Measurements from ENCODE around the gene MYO19.
"Not testable (repeated sequence)": the region's sequence is repeated elsewhere in the genome, so short reads cannot be mapped to it uniquely, and the experiment has no call there.

Gene MYO19

DNA sequence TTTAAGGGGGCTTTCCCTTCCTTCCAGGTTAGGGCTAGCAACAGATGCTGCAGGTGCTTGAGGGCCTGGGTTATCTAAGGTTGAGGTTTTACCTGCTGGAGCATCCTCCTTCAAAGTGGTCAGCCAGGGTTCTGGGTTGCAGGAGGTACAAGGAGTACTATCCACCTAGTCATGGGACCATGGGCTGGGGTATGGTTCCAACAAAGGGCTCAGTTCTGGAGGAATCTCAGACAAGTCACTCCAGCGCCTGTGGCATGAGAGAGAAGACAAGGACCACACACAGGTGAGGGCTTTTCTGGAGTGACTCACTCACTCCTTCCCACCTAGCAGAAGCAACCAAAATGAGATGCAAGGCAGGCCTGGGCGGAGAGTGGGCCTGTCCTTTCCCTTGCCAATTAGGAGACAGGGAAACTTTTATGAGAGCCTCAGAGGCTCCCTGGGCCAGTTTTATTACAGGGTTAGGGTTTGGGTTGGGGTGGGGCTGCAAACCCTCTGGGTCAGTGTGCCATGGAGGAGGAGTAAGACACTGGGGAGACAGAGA, 2.2 kb downstream of the MYO19 start:
- no peak for DNase-seq

DNA sequence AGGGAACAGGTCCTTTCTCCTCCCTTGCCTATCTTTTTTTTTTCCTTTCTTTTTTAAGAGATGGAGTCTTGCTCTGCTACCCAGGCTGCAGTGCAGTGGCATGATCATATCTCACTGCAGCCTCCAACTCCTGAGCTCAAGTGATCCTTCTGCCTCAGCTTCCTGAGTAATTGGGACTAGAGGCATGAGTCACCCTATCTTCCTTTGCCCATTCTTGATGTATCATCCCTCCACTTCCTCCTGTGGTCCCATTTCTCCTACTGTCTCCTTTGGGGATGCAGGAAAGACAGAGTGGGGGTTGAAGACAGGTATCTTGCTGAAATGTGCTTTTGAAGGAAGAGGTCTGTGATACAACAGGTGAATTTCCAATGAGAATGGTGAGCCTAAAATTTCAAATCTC, 5.5 kb downstream of the MYO19 start:
- no peak for DNase-seq

DNA sequence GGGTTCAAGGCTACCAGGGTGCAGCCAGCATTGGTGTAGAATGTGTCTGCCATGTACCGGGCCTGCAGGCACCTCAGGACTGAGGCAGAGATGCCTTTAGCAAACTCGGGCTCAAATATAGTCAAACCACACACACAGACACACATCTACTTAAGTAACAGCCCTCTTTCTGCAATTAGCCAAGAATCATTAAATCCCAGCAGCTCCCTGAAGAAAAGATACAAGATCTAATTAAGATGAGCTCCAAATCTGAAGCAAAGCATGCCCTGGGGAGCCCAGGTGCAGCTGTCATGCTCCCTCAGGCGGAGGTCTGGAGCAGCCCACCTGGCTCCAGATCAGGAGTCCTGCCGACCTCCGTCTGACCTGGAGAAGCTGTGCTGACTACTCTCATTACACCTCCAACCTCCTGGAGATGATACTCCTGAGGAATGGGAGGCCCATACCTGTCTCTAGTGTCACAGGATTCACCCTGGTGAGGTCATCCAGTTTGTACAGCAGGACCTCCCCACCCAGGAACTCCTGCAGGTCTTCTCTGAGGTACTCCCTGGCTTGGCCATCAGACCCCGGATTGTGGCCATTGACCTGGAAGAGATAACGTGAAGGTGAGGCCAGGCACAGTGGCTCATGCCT, 6.9 kb downstream of the MYO19 start:
- DNase-seq, result no peak

DNA sequence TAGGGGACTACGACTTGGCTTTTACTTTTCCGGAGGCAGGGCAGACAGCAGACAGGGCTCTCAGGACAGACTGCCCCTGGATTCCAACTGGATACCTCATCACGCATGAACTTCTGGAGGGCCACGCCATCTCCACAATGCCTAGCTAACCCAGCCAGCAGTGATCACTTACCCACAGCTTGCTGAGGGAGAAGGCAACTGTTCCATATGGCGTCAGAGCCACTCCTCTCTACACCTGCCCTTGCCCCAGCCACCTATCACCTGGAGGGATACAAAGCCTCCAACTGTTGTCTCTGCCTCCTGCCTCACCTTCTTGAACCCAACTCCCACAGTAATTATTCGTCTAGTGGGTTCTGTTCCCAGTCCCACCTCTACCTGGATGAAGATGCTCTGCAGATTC, 8.8 kb downstream of the MYO19 start:
- no peak for DNase-seq

DNA sequence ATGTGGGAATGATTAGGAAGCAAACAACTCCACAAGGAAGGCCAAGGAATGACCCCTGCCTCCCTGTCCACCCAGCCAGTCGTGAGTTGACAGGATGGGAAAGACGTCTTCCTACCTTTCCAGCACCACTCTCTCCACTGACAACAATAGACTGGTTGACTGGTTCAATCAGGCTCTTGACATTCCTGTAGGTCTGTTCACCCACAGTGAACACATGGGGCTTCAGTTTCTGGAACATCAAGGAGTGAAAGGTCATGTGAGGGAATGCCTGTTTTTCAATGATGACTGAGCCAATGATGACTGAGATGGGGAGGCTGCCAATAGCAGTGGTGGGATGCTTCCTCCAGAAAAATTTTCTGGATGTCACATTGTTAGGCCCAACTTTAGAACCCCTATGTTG, 9.6 kb downstream of the MYO19 start:
- DNase-seq, result no peak

DNA sequence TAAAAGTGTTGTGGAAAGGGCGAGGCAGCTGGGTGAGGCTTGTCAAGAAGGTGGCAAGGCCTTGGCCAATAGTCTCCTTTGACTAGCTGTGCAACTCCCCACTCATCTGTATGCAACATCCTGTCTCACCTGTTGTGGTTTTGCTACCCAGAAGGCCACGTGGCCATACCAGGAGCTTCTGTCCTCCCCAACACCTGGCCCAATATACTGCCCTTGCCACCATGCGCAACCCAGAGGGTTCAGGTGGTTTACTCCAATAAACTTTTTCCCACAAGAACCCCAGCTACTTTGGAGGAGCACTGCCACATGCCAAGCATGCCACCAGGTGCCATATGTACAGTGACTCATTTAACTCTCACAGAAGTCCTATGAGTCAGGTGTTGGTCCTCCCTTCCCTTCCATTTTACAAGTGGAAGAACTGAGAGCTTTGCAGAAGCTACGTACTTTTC, 10.2 kb downstream of the MYO19 start:
- peak; percentile 27 for DNase-seq

DNA sequence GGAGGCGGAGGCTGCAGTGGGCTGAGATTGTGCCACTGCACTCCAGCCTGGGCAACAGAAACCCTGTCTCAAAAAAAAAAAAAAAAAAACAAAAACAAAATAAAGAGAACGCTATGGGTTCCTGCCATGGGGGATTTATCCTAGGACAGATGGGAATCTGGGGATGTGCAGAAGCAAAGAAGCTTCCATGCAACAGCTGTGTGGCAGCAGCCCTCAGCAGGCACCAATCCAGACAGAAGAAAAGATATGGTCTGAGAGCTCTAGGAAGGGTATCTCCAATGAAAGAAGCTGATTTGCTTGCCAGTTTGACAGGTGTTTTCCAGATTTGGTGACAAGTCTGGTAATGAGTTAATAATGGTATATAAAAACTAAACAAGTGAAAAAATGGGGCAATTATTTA, 11.6 kb downstream of the MYO19 start:
- no peak for DNase-seq

DNA sequence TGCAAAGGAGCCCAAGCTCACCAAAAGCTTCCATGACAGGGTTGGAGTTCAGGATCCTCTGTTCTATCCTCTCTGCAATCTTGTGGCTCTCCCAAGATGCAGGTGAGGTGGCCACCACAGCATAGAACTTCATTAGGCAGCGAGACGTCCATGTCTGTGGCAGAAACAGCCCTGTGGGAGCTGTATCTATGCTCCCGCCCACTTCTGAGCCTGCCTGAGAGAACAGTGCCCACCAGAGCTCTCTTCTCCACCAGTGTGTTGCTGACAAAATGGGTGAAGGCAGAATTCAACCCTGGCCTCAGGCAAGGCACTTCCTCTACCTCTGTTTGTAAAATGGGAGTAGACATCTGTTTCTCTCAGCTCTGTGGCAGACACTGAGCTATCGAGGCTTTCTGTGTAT, 18.8 kb downstream of the MYO19 start:
- DNase-seq, result no peak

DNA sequence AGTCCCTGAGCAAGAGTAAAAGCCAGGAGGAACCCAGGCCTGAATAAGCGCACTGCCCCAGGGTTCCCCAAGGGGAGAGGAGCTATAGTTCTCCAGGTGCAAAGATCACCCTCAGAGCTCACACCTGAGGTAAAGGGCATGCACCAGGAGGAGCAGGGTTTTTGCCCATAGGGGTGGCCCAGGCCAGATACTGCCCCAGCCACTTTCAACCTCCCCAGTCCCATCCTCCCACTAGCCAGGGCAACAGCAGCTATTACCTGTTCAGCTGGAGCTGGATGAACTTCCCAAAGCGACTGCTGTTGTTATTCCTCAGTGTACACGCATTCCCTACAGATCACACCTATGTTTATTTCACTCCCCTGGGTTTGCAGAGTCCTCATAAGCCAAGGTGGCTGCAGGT, 19.8 kb downstream of the MYO19 start:
- no peak for DNase-seq

DNA sequence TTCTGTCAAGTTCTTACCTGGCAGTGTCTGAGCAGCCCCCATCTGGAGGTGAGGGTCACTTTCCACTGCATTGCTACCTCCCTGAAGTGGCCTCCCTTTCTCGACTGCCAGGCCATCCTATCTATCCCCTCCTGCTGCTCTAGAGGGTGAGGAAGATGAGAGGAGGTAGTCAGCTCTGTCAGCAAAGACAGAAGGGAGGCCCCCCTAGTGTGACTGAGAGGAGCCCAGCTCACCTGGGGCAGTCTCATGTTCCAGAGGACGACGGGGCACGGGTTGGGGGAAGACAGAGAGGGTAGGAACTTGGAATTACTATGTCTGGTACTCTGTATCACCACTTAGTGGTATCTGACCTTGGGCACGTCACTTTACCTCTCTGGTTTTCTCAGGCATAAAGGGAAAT, 22.0 kb downstream of the MYO19 start:
- no peak for DNase-seq

DNA sequence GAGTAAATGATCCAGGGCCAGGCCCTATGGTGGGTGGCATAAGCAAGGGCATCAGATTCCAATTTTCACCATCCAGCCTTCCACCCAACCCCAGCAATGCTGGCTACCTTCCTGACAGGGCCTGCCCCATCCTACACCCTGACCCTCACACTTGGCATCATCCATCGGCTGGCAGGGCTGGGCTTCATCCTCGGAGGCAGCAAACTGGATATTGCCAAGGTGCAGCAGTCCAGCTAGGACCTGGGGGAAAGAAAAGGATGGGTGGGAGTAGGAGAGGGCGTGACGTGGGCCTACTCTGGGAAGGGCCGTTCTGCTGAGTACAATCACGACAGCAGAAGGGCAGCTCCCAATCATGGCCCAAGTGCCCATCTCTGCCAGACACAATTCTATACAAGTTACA, 23.5 kb downstream of the MYO19 start:
- no peak for DNase-seq

DNA sequence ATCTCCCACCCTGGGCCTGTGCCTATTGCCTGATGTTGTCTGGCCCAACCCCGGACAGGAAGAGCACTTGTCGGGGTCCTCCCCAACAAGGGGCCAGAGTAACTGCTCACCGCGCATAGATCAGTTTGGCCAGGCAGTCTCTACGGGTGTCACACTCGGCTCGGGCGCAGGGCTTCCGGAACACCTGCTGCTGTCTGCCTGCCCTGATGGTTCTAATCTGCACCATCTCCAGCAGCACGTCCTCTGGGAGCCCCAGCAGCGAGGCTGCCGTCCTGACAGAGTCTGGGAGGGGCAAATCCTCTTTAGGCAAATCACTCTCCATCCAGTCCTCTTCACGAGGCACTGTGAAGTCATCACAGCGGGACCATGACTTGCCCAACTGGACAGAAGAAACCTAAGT, 24.0 kb downstream of the MYO19 start:
- DNase-seq, result no peak

DNA sequence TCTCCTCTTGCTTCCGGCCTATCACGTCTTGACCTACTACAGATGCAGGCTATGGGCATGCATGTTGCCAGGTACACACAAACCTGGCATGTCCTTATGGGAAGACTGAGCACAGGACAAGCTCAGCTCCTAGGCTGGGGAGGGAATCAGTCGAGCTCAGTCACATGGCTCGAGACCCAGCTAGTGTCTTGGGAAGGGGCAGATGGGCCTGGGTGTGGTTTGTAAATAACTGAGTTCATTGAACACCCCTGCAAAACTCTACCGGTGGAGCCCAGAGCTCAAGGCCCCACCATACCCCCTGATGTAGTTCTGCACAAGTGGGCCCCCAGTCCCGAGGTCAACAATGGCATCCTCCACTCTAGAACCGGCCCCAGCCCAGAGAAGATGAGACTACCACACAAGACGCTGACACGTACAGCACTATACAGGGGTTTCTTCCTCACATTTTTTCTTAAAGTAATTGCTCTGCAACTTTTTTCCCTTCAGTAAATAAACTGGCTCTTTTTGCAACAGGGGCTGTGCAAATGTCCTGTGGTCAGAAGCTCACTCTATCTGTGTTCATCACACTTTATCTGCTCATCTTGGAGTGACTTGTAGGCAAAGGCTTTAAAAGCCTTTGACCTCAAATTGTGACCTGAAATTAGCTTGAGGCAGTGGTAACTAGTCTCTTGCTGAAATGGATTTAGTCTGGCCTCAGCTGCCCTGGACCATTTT, 25.2 kb downstream of the MYO19 start:
- DNase-seq, result no peak

DNA sequence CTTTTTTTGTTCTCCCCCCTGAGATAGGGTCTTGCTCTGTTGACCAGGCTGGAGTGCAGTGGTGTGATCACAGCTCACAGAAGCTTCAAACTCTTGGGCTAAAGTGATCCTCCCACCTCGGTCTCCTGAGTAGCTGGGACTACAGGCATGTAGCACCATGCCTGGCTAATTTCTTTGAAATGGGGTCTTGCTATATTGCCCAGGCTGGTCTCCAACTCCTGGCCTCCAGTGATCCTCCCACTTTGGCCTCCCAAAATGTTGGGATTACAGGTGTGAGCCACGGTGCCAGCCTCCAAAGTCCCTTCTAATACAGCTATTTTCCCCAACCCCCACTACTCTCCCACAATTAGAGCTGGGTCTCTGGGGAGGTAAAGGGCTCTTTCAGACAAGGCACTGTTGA, 26.2 kb downstream of the MYO19 start:
- not testable (repeated sequence) for DNase-seq

DNA sequence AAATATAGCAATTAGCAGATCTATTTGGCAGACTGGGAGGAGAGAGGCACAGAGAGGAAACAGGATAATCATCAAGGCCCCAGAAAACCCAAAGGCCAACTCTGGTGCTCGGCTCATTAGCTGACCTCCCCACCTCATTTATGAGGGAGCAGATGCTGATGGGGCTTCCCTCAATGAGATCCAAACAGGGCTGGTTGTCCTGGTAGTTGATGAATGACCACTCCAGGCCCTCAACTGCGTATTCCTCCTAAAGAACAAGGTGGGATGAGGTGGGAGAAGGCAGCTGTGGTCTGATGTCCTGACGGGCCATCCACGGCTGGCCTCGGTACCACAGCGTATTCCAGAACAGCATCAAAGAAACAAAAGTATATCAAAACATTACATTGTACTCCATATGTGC, 27.4 kb downstream of the MYO19 start:
- DNase-seq, result no peak

DNA sequence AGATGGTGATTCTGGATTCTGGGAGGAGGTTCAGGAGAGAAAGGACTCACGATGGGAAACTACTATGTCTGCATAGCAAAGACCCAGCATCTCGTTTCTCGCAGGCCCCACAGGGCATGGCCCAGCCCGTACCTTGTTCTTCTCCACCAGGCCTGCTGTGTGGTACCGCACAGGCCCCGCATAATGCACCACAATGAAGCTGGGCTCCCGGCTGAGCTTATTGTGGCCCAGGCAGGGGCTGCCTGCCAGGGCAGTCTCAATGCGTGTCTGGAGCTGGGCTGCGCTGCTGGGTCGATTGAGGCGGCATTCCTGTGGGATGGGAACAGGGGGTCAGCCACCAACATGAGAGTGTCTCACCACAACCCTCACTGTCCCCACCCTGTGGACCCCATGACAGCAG, 27.8 kb downstream of the MYO19 start:
- DNase-seq, result no peak

DNA sequence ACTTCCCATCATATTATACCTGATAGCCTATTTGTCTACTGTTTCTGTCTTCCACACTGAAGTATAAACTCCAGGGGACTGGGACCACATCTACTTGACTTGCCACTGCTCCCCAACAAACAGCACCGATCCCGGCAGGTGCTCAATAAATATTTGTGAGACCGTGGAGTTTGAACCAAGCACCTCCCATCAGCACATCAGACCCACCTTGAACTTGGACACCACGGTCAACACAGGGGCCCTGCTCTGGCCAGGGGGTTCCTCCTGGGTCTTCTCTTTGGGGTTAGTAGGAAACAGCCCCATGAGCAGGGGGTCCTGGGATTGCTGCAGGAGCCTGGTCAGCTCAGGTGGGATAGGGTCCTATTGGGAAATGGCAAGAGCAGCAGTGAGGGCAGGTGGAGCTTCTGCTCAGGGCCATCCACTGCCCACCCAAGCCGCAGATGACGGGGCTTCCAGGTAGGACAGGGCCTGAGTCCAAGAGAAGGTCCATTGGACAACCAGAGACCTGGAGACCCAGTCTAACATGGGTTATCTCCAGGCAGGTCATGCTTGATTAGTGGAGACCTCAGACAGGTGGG, 28.3 kb downstream of the MYO19 start:
- no peak for DNase-seq

DNA sequence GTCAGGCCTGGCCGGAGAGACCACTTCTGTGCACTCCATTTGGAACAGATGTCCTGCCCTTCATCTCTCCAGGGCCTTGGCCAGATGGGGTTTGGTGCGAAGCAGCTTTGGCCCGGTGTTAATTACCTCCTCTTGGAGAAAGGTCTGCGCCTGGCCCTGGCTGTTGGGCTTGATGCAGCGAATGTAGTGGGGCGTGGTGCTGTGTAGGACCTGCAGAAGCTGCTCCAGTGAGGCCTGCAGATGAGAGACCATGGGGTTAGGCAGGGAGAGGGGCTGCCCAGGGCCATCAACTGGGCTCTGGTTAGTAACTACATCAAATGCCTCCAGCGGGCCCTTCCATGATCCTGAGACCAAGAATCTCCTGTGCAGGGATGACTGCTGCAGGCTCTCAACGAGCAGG, 29.5 kb downstream of the MYO19 start:
- DNase-seq, result no peak

DNA sequence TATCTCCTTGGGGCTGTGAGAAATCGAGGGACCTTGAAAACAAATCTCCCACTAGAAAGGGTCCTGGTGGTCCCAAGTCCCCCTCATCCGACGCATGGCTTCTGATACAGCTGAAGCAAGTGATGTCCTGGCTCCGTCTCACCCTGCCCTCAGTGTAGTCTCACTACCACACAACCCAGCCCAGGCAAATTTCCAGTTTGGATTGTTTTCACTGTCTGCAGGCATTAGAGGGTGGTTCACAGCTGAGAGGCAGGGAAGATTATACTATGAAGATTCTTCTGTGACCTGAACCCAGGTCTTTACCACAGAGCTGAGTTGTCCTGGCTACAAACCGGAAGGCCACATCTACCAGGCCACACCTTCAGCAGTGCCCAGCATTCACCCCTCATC, 30.5 kb downstream of the MYO19 start:
- DNase-seq, result no peak

DNA sequence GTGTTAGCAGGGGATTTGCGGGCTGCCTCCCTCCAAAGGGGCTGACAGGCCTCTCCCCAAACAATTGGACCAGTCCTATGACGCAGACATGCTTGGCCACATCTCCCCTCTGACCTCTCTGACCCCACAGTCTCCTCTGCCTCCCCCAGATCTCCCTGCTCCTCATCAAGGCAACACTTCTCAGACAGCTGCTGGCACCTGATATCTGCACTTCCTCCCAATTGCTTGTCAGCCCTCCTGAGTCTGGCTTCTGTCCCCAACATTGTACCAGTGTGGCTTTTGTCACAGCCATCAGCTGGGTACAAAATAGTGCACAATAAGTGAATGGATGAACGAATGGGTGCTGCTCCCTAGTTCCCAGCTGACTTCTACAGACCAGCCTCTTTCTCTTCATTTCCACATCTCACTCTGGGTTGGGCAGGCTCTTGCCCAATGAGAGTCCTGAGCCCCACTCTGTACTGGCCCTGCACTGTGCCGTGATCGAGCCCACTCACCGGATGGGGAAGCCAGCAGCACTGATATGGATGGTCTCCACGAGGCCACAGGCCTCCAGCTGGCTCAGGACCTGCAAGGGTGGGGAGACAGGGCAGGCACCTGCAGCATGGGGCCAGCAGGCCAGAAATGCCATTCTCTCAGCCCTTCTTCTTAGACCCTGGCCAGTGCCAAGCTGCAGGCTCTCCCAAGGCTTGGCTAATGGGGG, 31.1 kb downstream of the MYO19 start:
- no peak for DNase-seq

DNA sequence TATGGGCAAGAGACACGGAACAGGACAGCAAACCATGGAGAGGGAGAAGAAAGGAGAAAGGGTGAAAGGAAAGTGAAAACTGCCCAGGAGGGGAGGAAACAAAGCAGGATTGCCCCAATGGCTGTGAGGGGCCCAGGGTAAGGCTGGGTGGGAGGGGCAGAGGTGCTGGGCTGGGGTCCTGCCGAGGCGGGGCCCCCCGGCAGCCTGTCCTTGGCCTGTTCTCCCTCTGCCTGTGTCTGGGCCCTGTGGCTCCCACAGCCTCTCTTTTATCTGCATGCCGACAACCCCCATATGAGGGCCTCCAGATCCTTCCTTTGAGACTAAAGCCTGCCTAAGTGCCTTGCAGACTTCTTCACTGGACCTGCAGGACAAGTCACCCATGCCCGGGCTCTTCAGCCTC, 32.7 kb downstream of the MYO19 start:
- DNase-seq, result no peak

DNA sequence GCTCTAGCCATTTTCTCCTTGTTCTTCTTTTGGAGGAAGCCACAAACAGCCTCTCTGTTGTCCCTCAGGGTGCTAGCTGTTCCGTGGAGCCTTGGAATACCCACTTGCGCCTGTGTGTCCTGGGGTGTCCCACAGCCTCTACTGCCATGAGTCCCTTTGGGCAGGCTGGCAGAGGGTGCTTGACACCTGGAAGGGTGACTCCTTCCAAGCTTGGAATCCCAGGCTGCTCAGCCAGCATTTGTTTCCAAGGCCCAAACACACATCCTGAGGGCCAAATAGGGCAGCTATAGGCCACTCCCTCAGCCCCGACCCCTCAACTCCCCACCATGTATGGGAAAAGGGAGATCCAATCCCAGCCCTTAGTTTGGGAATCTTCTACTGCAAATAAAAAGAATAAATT, 33.3 kb downstream of the MYO19 start:
- no peak for DNase-seq

DNA sequence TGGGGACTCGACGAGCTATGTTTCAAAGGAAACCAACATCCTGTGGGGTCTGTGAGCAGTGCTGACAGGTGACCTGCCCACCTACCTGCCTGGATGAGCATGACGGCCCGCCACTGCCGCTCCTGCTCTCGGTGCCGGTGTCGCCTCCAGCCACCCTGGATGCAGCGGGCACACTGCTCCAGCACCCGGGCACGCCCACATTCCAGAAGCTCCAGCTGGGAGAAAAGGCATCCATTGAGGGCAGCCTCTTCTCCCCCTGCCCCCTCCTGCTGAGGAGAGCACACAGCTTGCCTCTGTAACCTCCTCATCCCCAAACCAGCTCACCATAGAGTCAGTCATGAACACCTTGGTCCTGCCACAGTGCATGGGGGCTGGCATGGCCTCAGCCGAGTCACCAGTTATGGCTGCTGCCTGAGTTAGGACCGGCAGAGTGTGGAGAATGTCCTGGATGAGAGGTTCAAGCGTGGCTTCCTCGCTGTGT, 33.9 kb downstream of the MYO19 start:
- DNase-seq, result no peak
